Stimulated activated CD4-positive, alpha-beta T cell treated with anti-CD3 and anti-CD28 coated beads, TNF-alpha, amount 100 ng/mL, for 1 hour (primary cell): ENCODE results near the gene PUDP.

Experiments used
- DNase-seq, 3 donors: peaks; one replicate each; pipeline ENCODE4 v3.0.0-alpha.2; 2020; ENCODE audit warnings: low read depth in 3 of 3, low spot score in 1 of 3

PUDP gene

GRCh38 chrX:7076245-7076661 lies 71.7 kb downstream of the PUDP start:
- DNase-seq, result no peak

- no peak for DNase-seq
Observed at GRCh38 chrX:7074908-7075204, 73.1 kb downstream of the PUDP start.

- DNase-seq, result no peak
Observed at GRCh38 chrX:7074148-7074907, 73.6 kb downstream of the PUDP start.

- DNase-seq, result no peak
Observed at GRCh38 chrX:7073336-7073735, 74.6 kb downstream of the PUDP start.

DNA sequence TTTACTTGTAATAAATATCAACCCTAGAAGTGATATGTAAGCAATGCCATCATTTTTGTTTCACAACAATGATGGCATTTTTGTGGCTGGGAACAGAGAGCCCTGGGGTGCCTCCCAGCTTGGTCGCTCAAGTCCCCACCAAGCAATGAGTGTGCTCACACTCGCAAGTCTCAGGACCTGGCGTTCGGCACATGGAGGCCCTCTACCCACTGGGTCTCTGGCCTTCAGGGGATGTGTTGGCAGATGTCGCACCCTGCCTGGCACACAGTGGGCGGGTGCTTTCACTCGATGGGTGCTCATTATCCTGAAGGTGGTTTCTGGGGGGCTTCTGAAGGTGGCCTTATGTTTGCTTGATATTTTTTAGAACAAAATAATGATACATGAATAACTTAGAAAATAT lies 75.1 kb downstream of the PUDP start:
- no peak for DNase-seq

DNA sequence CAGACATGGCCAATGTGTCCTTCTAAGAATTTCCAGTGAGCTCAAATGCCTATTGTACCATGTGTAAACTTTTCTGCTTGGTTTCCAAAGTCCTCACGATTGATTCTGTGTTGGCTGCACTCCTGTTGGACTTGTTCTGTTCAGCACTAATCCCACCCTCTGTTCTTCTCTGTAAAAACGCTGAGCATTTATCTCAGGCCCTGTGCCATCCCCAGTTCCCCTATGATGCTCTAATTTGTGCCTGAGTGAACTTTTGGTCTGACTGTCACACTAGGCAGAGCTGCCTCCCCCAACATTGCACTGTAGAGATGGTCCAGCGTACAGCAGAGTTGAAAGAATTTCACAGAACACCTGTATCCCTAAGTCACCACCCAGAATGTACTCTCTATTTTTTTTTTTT lies 76.6 kb downstream of the PUDP start:
- DNase-seq, result no peak

DNA sequence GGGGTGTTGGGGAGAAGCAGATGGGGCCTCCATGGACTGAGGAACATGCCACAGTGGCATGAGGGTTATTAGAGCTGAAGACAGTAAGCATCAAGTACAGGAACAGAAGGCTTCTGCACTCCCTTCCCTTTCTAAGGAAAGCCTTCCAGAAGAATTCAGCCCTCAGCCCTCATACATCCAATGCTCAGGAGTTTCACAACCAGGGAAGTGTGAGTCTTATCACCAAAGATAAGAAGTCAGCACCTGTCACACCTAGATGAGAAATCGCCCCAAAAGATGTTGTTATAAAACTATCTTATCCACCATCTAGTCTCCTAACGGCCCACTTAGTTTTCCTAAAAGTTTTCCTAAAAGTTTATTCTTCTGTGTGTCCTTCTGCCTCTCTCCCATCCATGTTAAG lies 78.4 kb downstream of the PUDP start:
- no peak for DNase-seq

GRCh38 chrX:7068939-7069367 lies 79.0 kb downstream of the PUDP start:
- DNase-seq, result no peak

- no peak for DNase-seq
Observed at GRCh38 chrX:7067256-7067655, 80.7 kb downstream of the PUDP start.

DNA sequence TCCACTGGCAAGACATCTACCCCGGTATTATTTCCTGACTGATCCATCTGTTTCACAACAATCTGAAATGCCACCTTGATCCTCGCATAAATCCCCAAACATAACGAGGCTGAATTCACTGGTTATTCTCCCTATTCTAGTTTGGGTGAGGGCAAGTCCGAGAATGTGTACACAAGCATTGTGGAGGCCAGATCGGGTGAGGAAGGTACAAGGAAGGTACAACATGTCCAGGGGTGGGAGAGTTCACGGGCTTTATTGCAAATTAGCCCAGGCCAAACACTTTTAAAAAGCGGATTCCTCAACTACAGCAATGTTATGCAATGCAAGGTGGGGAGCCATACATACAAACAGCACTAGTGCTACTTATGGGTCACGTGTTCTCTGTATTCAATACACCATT lies 82.5 kb downstream of the PUDP start:
- DNase-seq, result no peak

DNA sequence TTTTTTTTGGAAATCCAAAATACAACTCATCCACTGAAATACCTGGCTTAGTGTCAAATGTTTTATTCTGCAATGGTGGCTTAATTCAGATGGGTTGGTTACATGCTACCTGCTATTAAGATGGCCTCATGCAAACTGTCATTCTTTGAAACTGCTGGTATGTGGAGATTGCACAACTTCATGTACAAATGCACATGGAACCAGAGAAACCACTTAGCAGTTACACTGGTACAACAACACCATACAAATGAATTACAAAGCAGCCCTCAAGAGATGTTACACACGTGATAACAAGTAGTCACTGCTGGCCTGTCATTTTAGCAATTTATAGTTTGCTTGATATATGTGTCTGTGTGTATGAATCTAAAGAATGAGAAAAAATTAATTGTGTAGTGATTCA lies 85.0 kb downstream of the PUDP start:
- DNase-seq, result no peak

DNA sequence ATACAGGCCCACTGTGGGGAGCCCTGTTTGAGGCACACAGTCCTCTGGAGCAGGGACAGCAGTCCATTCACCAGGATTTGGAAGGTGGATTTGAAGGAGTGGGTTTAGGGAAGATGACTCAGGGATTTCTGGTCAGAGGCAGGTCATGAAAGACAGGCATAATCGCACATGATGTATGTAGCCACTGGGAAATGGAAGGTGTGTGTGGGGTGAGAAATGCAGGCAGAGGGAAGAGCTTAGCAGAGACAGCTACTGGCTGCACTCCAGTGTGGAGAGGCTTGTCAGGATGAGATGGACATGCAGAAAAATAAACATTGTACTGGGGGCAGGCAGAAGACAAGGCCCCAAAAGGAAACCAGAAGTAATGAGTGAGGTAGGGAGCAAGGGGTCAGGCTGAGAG lies 85.7 kb downstream of the PUDP start:
- no peak for DNase-seq

DNA sequence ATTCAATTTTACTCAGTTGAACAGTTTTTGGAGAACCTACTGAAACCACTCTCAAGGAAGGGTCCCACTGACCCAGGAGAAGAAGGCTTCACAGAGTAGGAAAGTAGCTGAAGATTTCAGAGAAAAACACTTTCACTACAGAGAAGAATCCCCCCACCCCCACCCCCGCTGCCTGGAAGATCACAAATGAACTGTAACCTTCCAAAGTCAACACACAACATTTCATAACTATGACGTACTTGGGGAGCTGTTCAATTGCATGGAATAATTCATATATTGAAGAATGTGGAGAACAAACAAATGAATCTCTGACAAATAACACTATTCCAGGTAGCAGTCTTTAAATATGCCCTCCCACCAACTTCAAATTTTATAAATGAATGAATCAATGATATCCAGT lies 86.5 kb downstream of the PUDP start:
- no peak for DNase-seq

- DNase-seq, result no peak
Observed at GRCh38 chrX:7060444-7060843, 87.5 kb downstream of the PUDP start.

GRCh38 chrX:7059859-7060258 lies 88.1 kb downstream of the PUDP start:
- no peak for DNase-seq

- no peak for DNase-seq
Observed at GRCh38 chrX:7059214-7059838, 88.6 kb downstream of the PUDP start.

DNA sequence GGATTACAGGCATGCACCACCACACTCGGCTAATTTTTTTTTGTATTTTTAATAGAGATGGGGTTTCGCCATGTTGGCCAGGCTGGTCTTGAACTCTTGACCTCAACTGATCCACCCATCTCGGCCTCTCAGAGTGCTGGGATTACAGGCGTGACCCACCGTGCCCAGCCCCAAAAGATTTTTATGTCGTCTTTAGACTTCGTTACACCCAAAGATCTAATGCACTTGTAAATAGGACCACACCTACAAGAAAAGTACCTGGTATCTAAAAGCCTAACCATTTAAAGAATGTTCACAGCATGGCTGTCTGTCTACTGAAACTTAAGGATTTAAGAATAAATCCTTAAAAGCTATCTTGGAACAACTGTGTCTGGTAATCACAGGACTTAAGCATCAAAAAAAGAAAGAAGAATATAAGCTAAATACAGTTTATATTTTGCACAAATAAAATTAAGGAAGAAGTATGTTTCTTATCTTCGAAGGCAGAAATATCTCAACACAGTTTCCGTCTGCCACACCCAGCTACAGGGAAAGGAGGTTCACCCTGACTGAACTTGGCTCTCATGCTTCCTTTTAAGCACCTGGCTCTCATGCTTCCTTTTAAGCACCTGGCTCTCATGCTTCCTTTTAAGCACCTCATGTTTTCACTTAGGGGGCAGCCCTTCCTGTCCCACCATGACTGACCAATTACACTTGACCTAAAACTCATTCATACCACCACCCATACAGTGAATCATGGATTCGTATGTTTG lies 92.4 kb downstream of the PUDP start:
- no peak for DNase-seq

GRCh38 chrX:7054219-7055216 lies 93.4 kb downstream of the PUDP start:
- DNase-seq, result no peak

GRCh38 chrX:7052541-7052940 lies 95.4 kb downstream of the PUDP start:
- no peak for DNase-seq

GRCh38 chrX:7050271-7050670 lies 97.7 kb downstream of the PUDP start:
- no peak for DNase-seq

- no peak for DNase-seq
Observed at GRCh38 chrX:7047951-7048350, 100.0 kb downstream of the PUDP start.
